SKM-1 treated with dmso at 0.1 percent for 144 hours (cell line): Measurements from ENCODE around the gene TEKT1.
A peak's percentile ranks its signal among the peaks of the same experiment; 100 is the strongest.

ENCODE experiments used
- DNase-seq: peaks from one replicate; lab custom pipeline; 2025; ENCODE audit not compliant: unreplicated experiment; lab: John Stamatoyannopoulos, UW

Gene TEKT1

DNA sequence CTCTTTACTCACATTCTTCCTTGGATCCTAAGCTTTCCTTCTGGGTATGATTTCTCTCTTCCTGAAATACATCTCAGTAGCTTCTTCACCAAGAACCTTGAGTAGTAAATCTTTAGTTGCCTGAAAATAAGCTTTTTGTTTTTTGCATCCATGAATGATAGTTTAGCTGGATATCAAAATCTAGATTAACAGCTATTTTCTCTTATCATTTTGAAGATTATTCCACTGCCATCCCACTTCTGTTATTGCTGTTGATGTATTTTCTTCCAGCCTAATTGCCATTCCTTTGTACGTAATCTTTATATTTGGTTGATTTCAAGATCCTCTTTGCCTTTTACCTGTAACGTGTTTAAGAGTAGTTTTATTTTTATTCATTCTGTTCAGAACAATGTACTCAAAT, 63.1 kb downstream of the TEKT1 start:
- DNase-seq: no peak

DNA sequence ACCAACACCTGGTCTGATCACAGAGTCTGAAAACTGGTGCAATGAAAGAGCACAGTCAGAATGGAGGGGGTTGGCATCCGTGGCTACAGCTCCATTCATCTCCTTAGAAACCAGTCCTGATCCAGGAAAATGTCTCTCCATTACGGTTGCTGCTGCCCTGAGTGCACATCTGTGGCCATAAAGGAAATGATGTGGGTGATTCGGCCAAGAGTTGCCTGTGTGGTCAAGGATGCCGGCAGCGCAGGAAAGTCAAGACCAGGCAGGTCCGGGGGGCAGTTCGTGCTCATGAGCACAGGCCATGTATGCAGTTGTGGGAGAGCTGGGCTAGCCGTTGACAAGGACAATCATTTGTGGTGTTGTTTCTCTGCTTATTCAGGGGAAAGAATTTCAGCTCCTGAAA, 69.8 kb downstream of the TEKT1 start:
- DNase-seq: no peak

DNA sequence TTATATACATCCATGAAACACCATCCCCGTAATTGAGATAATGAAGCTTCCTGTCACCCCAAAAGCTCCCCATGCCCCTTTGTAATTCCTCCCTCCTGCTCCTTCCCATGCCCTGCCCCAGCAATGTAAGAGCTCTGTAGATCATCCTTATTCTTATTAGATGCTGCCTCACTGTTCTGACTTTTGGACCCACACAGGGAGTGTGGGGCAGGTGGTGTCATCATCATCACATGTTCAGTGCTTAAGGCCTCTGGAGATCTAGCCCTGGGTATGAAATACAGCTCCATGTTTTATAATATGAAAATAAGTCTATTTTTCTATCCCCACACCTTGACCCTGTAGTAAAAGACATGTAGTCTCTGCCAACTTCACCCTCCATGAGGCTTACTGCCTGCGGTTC, 73.8 kb downstream of the TEKT1 start:
- DNase-seq: no peak

DNA sequence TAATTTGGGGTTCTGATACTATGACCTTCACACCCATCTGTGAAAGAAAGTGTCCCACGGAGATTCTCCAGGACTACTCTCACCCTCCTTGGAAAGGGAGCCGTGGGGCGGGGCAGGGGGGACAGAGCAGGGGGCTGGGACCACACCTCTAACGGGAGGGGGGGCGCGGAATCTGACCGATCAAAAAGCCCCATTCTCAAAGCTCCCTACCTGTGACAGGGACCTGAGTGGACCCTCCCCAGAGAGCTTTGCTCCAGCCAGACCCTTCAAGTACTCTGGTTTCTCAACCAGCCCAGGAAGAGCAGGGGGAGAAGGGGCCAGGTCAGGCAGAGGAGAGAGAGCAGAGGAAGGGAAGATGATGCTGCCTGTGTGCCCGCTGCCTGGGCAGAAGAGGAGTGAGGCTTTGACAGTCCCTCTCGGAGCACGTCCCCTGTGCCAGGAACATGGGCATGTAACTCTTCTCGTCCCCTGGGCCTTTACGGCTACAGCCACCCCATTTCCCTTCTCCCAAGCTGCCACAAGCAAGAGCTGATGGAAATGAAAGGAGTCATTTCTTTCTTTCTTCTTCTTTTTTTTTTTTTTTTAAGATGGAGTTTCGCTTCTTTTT, 75.0 kb downstream of the TEKT1 start:
- DNase-seq: no peak

DNA sequence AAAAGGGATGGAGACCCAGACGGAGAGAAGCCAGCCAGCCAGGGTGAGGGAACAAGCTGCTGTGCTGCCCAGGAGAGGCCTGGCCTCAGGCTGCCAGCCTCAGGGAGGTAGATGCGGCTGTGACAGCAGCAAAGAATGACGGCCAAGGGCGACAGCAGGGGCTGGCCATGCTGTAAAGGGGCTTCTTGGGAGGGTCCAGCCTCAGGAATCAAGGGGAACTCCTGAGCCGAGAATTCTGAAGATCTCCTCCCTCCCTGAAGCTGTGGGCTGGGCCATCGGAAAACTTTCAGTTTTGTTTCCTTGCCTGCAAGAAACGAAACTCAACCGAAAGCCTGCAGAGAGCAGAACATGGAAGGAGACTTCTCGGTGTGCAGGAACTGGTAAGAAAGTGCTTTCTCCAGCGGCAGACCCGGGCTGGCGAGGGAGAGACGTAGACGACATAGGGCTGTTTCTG, 75.8 kb downstream of the TEKT1 start, which contains the start of gene XAF1:
Gene XAF1, plus strand, starts transcription at position 316 of the 454 bp plus-strand sequence. Its CDS starts 33 bp downstream, at position 349.
- no peak for DNase-seq

GRCh38 chr17:6755281-6755680, 76.2 kb downstream of the TEKT1 start:
- DNase-seq: no peak

DNA sequence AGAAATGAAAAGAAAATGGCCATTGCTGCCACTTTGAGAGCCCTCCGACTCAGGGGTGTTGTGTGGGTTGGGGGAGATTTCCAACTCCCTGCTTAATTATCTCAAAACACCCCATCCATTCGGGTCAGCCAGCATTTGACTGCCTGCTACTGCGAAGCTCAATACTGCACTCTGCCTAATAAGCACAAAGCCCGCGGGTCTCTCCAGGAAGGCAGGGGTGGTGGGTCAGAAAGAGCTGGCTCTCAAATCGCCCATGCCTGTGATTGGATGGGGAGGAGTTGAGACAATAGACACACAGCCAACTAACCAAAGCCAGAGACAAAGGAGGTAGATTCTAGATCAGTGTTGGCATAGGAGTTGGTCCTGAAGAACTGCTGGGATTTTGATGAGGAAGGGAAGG, 78.0 kb downstream of the TEKT1 start:
- no peak for DNase-seq

DNA sequence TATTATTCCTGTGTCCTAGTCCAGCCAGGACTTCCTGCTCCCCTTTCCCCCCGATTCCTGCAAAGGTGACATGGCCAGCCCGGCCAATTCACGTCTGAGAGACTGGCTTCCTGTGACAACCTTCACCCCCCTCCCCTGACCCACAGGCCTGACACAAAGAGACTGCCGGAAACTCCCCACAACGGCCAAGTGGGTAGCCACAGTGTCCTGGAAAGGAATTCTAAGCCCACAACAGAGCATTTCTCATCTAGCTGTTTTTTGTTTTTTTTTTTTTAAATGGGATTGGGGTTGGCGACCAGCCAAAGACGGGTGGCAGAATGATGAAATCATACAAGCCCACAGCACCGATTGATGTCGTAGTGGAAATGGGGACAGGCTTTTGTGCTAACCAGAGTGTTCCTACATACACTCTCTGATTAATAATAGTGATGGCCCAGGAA, 78.5 kb downstream of the TEKT1 start:
- no peak for DNase-seq

- peak; percentile 64 for DNase-seq
These were observed 79.2 kb downstream of the TEKT1 start for GRCh38 chr17:6752068-6752909.

- no peak for DNase-seq
These were observed 82.0 kb downstream of the TEKT1 start for GRCh38 chr17:6749519-6749918.

DNA sequence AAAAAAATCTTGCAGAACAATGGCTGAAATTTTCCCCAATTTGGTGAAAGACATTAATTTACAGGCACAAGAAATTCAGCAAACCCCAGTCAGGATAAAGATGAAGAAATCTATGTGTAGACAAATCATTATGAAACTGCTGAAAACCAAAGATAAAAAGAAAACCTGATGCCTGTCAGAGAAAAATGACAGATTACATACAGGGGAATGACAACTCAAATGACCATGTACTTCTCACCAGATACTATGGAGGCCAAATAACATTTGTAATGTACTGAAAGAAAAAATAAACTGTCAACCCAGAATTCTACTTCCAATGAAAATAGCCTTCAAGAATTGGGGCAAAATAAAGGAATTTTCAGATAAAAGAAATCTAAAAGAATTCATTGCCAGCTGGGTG, 82.9 kb downstream of the TEKT1 start:
- DNase-seq: no peak
